Stimulated activated CD4-positive, alpha-beta T cell treated with anti-CD3 and anti-CD28 coated beads, Interleukin-4, amount 100 ng/mL, for 1 hour (primary cell): ENCODE data around the gene NDUFS6.
"Not testable (repeated sequence)": the region's sequence is repeated elsewhere in the genome, so short reads cannot be mapped to it uniquely, and the experiment has no call there.

Source experiments
- DNase-seq: peaks from one replicate; pipeline ENCODE4 v3.0.0-alpha.2; 2020

Gene NDUFS6

GRCh38 chr5:1835431-1835830, 34.2 kb downstream of the NDUFS6 start:
- DNase-seq, result no peak

DNA sequence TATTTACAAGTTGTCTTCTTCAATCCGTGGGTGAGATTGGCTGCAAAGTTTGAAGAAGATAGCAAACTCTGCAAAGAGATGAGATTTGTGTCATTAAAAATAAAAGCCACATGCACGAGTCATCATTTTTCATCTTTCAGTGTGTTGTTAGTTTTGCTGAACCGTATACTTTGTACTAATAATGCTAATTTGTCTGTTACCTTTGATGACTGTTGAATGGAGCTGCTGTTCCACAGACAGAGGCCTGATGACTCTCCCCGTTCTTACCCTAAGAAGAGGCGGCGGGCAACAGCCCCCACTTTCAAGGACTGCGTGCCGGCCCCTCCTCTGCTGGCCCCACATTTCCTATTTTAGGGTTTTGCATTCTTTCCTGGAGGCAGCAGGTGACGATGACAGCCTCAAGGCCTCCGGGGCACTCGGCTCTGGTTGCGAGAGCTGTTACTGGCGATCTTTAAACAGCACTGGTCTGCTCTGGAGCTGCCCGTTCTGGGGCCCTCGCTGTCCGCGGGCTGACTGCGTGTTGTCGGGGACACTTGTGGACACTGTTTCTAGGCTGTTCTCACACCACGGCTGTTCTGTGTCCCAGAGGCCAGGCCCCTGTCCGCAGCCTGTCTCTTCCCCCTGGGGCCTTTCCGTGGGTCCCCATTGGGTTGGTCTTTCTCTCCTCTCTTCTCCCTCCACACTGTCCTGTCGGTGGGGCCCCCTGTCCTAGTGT, 35.1 kb downstream of the NDUFS6 start:
- DNase-seq, result no peak

GRCh38 chr5:1836891-1837880, 36.0 kb downstream of the NDUFS6 start:
- no peak for DNase-seq

- no peak for DNase-seq
Measured at GRCh38 chr5:1838013-1838412, 36.8 kb downstream of the NDUFS6 start.

DNA sequence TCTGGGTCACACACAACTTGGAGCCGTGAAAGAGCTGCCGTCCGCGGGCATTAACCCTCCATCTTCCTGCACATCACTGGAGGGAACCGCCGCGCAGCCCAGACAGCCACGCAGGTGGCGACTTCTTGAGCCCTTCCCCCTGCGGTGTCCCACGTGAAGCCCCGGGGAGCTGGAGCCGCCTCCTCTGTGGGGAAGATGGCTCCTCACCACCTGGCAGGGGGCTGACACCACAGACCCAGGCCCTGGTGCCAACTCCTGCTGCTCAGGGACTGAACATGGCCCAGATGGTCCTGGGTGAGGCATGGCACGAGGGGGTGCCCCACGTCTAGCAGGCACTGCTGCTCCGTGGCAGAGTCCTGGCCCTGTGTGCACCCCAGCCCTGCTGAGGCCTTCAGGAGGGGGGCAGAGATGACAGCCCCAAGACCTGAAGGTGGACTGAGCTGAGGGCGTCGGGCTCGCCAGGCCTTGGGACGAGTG, 38.9 kb downstream of the NDUFS6 start:
- DNase-seq, result no peak

DNA sequence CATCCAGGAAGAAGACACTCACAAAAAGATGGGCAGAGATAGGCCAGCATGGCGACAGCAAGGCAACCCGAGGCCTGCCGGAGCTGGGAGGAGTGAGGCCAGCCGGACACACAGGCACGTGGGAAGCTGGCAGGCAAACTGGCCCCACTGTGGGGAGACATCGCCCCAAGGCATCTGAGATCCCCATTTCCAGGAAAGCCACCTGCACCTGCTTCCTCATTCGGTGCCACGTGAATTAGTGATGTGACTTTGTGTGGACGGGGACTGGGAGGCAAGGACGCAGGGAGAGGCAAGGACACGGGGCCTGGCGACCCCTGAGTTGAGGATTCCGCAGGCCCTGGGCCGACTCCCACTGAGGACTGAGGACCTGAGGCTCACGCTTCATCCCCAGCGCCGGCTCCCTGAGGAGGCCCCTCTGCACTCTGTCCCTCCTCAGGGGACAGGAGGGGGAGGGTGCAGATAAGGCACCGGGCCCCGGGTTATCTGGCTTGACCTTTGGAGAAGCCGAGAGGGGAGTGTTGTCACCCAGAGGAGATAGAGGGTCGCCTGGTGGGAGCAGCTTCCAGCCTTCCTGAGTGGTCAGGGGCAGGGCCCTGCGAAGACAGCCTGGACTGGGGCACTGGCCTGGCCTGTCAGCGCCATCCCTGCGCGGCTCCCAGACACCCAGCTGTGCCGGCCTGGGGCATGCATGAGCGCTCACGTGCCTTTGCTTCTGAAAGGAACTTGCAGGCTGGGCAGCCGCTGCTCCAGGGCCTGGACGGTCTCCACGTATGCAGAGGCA, 39.7 kb downstream of the NDUFS6 start:
- no peak for DNase-seq

GRCh38 chr5:1842004-1842819, 41.0 kb downstream of the NDUFS6 start:
- no peak for DNase-seq

DNA sequence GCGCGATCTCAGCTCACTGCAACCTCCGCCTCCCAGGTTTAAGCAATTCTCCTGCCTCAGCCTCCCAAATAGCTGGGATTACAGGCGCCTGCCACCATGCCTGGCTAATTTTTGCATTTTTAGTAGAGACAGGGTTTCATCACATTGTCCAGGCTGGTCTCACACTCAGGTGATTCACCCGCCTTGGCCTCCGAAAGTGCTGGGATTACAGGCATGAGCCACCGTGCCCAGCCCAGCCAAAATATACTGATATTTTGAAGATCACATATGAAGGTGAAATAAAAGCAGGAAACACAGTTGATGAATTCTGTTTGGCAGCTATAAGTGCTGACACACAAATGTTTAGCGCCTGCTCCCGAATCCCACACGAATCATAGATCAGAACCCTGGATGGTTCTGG, 42.6 kb downstream of the NDUFS6 start:
- DNase-seq, result not testable (repeated sequence)

- no peak for DNase-seq
Measured at GRCh38 chr5:1844708-1845436, 43.7 kb downstream of the NDUFS6 start.

GRCh38 chr5:1845696-1846095, 44.5 kb downstream of the NDUFS6 start:
- DNase-seq, result no peak

GRCh38 chr5:1846583-1846982, 45.4 kb downstream of the NDUFS6 start:
- DNase-seq, result no peak

DNA sequence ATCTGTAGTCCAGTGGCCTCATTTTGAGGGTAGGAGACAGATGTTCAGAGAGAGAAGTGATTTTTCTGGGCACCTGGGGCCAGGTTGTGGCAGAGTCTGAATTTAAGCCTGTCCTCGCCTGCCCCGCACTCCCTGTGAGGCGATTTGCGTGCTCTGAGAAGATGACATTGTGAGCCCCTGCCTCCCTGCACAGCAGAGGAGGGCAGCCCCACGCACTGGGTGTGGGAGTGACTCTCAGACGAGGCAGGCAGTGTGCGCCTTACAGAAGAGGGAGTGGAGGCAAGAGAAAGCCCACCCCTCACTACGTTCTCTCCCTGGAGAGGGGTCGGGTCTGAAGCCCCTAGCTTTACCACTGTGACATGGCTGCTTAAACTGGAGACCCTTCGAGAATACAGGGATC, 45.8 kb downstream of the NDUFS6 start:
- no peak for DNase-seq

DNA sequence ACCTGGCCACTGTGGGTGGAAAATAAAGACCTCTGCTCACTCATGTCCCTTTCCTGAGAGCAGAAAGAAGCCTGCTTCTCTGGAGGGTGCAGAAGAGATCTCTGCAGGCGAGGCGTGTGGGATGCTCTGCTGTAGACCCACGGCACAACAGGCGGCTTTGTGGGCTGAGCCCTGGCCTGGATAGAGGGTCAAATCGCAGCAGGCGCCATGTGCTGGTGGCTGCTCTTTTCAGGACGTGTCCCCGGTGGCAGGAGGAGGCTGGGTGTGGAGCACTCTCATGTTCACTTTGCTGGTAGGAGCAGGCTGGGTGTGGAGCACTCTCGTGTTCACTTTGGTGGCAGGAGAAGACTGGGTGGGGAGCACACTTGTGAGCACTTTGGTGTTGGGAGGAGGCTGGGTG, 46.4 kb downstream of the NDUFS6 start:
- no peak for DNase-seq

GRCh38 chr5:1850324-1851154, 49.3 kb downstream of the NDUFS6 start:
- DNase-seq, result no peak

GRCh38 chr5:1851290-1851934, 50.2 kb downstream of the NDUFS6 start:
- no peak for DNase-seq

GRCh38 chr5:1852324-1852947, 51.2 kb downstream of the NDUFS6 start:
- DNase-seq, result no peak

DNA sequence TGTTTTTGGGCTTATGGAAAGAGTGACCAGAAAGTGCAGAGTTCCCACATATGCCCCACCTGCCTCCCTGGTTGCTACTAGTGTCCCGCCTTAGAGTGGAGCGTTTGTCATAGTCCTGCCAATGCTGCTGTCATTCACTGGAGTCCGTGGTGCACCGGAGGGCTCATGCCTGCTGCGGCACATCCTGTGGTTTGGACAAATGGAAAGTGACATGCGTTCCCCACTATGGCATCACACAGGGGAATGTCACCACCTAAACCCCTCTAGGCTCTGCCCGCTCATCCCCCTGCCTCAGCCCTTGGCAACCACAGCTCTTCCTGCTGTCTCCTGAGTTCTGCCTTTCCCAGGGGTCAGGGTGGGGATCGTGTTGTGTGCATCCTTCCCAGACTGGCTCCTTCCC, 52.3 kb downstream of the NDUFS6 start:
- DNase-seq, result no peak

DNA sequence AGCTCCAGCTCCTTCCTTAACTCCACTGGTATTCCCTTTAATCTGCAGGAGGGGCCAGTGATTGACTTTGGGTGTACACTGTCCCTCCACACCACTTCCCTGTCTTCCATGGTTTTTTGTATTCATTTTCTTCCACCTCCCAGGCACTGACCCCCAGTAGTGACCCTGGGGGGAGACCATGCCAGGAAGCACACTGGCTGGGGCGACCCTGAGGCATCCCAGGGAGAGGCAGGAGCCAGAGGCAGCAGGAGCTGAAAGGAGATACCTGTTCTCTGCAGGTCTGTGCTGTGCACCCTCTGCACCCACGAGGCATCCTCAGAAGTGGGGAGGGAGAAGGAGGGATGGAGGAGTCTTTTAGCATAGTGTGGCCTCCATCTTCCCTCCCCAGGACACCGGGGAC, 53.9 kb downstream of the NDUFS6 start:
- no peak for DNase-seq

GRCh38 chr5:1855596-1855995, 54.4 kb downstream of the NDUFS6 start:
- DNase-seq, result no peak
